Hepatocyte (in vitro differentiated cells): ENCODE data around the gene UNC93B1.

Source experiments
- CTCF ChIP-seq: fragments of 200-600 bp; sonication (generic); IDR thresholded peaks from 2 replicates; pipeline ENCODE4 v1.5.1; 2016; ENCODE audit warnings: antibody characterized with exemption, mild to moderate bottlenecking; ENCODE audit not compliant: poor library complexity
- EZH2 ChIP-seq: fragments of 200-600 bp; sonication (generic); IDR thresholded peaks from 2 replicates; pipeline ENCODE4 v1.6.1; 2016; ENCODE audit warnings: antibody characterized with exemption, mild to moderate bottlenecking, borderline replicate concordance

GRCh38 chr11:68008381-68009337 is 4.8 kb upstream of the UNC93B1 start:
- TF ChIP-seq CTCF, result no peak
- no peak for TF ChIP-seq EZH2
